ENCODE measurements around the gene INTS4. TPM values are rescaled to one million over a fixed set of nuclear protein-coding genes. Genes with fewer than 3 reads are reported as not detected.

INTS4 gene
- total and polyA plus RNA-seq, 2 of the 4 experiments (the other 2 are of a cell fraction), result 24.0 to 52.5 TPM

DNA sequence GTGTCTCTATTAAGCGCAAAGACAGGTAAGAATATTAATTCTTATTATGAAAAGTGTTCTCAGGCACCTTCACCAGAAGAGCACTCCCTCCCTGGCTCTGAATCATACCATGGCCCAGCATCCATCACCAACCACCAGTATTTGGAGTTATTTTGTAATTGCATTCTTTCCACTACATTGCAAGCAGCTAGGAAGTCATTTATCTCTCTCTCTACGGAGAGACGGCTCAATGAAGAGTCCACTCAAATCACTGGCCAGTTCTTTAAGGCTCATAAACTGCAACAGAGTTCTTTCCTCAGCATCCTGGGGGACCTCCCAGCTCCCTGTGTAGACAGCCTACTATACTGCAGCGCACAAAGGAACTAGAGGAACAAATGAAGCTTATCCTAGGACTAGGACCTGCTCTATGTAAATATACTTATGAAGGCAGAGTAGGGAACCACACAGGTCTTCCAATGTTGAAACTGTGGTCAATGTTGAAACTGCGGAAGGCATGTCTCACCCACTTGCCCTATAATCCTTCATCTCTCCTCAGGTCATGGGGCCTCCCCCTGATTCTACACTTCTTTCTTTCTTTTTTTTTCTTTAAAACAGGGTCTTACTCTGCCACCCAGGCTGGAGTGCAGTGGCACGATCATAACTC lies 110.2 kb downstream of the INTS4 start:
- H2AK9ac ChIP-seq (replicated peaks; ENCODE audit: low read depth, low read length, poor library complexity), result no peak overlapping the region
- peak overlapping the region; percentile 5; the same call in 1 of the 2 replicates for H3K18ac ChIP-seq (ENCODE audit: low read depth, low read length)
- H3K56ac ChIP-seq (ENCODE audit: extremely low read depth, insufficient read depth, low read length), result no peak overlapping the region
- peak overlapping the region in 1 of 2 experiments; percentile 53; a peak in 2 of 4 replicates for H4K8ac ChIP-seq (ENCODE audit: low read depth in 2 of 2, low read length in 2 of 2)
- H3K9me3 ChIP-seq (ENCODE audit: control insufficient read depth, insufficient read depth, low read length), result no peaks in the 10 kb centered on the region
- H3K4ac ChIP-seq (ENCODE audit: low read depth, low read length), result peak overlapping the region; percentile 51
- peak overlapping the region; percentile 40; the same call in 1 of the 2 replicates for H3K14ac ChIP-seq (replicated peaks; ENCODE audit: low read depth, low read length)
- ChIA-PET POLR2A (ENCODE audit: unreplicated experiment) (no interaction called here), CTCF (no interaction called here)
- H3K79me1 ChIP-seq (ENCODE audit: low read depth in 1 of 2, low read length in 2 of 2), result peaks cover 0 to 21% of the 10 kb centered on the region in 2 experiments; a peak in 3 of 4 replicates
- H2AK5ac ChIP-seq (ENCODE audit: low read depth, low read length), result peak overlapping the region; percentile 76
- H3K36me3 ChIP-seq (ENCODE audit: control insufficient read depth, insufficient read depth, low read length), result peaks cover 13% of the 10 kb centered on the region
- in situ Hi-C loops (cut with MboI; ENCODE audit: low sequenced_read_pairs), result no loop called here
- no TSS peak for BruUV-seq (replicated peaks)
- 100% methylated on average over 1 of the region's 6 CpGs; no CpG with 5 or more reads in 1 of the 2 experiments for whole genome bisulfite sequencing, 2 experiments (ENCODE audit: extremely low coverage in 2 of 2, insufficient read length in 1 of 2)
- no peaks in the 10 kb centered on the region for H3K27me3 ChIP-seq (ENCODE audit: control insufficient read depth, insufficient read depth, low read length)
- peak; percentile 85 for DNase-seq
- peak overlapping the region; percentile 37; the same call in 1 of the 2 replicates for H3K4me2 ChIP-seq (ENCODE audit: low read depth, low read length)
- ATAC-seq (ENCODE audit: low read depth), result peak; percentile 93
- peaks cover 5% of the 10 kb centered on the region; the same call in 1 of the 2 replicates for H4K20me1 ChIP-seq (ENCODE audit: insufficient read depth, low read length)
- intact Hi-C loops (cut with micrococcal nuclease), result no loop called here
- peak overlapping the region; percentile 74 for H2BK5ac ChIP-seq (ENCODE audit: low read depth, low read length, poor library complexity, severe bottlenecking)
- H3K4me3 ChIP-seq (ENCODE audit: insufficient read depth, low read depth, low read length), result no peak overlapping the region
- peak overlapping the region; percentile 58; the same call in 1 of the 2 replicates for H2BK20ac ChIP-seq (ENCODE audit: low read depth, low read length)
- H3K9ac ChIP-seq (ENCODE audit: low read depth, low read length), result no peak overlapping the region
- no peak overlapping the region for H2AFZ ChIP-seq (replicated peaks; ENCODE audit: low read length, poor library complexity)
- peak overlapping the region; percentile 4; the same call in 1 of the 3 replicates for H2BK15ac ChIP-seq (ENCODE audit: low read depth, low read length)
- 0 out of 2 replicates have a peak overlapping the region, but pooled peaks have one; percentile 9 for H4K91ac ChIP-seq (ENCODE audit: insufficient read depth, low read depth, low read length)
- H3K4me1 ChIP-seq (ENCODE audit: control insufficient read depth, insufficient read depth, low read length), result peaks cover 10% of the 10 kb centered on the region
- no peak overlapping the region for H4K5ac ChIP-seq (ENCODE audit: low read depth, low read length)
- H2BK120ac ChIP-seq (ENCODE audit: low read depth, low read length), result peak overlapping the region; percentile 41; the same call in 1 of the 2 replicates
- peak overlapping the region; percentile 77 for H3K23ac ChIP-seq (ENCODE audit: low read depth, low read length)
- peak overlapping the region; percentile 49 for H3K27ac ChIP-seq (ENCODE audit: insufficient read depth, low read length)
- dilution Hi-C loops (cut with HindIII; ENCODE audit: low sequenced_read_pairs, unreplicated experiment), result no loop called here
- H3K9me1 ChIP-seq (ENCODE audit: insufficient read depth, low read length), result peaks cover 18% of the 10 kb centered on the region
- no peak for TF ChIP-seq BHLHE40 (IDR thresholded peaks at IDR 0.05; ENCODE audit: low read depth, low read length)
- TF ChIP-seq NFE2L2 (IDR thresholded peaks at IDR 0.05; ENCODE audit: low read depth, low read length), result no peak
- TF ChIP-seq, protein P1, sequence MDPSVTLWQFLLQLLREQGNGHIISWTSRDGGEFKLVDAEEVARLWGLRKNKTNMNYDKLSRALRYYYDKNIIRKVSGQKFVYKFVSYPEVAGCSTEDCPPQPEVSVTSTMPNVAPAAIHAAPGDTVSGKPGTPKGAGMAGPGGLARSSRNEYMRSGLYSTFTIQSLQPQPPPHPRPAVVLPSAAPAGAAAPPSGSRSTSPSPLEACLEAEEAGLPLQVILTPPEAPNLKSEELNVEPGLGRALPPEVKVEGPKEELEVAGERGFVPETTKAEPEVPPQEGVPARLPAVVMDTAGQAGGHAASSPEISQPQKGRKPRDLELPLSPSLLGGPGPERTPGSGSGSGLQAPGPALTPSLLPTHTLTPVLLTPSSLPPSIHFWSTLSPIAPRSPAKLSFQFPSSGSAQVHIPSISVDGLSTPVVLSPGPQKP (IDR thresholded peaks at IDR 0.05; ENCODE audit: borderline replicate concordance, low read depth, low read length), result no peak
- no peak for TF ChIP-seq RAD21 (IDR thresholded peaks at IDR 0.05; ENCODE audit: low read length)
- TF ChIP-seq SMC3 (IDR thresholded peaks at IDR 0.05; ENCODE audit: low read depth, low read length), result no peak
- no peak for TF ChIP-seq POLR2A (IDR thresholded peaks at IDR 0.05; ENCODE audit: low read depth, low read length)
- no peak for TF ChIP-seq RCOR1 (IDR thresholded peaks at IDR 0.05; ENCODE audit: insufficient replicate concordance, low read length)
- no peak for TF ChIP-seq RFX5 (IDR thresholded peaks at IDR 0.05; ENCODE audit: low read depth, low read length)
- TF ChIP-seq, protein P2, sequence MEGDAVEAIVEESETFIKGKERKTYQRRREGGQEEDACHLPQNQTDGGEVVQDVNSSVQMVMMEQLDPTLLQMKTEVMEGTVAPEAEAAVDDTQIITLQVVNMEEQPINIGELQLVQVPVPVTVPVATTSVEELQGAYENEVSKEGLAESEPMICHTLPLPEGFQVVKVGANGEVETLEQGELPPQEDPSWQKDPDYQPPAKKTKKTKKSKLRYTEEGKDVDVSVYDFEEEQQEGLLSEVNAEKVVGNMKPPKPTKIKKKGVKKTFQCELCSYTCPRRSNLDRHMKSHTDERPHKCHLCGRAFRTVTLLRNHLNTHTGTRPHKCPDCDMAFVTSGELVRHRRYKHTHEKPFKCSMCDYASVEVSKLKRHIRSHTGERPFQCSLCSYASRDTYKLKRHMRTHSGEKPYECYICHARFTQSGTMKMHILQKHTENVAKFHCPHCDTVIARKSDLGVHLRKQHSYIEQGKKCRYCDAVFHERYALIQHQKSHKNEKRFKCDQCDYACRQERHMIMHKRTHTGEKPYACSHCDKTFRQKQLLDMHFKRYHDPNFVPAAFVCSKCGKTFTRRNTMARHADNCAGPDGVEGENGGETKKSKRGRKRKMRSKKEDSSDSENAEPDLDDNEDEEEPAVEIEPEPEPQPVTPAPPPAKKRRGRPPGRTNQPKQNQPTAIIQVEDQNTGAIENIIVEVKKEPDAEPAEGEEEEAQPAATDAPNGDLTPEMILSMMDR (conservative IDR thresholded peaks at IDR 0.05; ENCODE audit: low read depth, low read length), result no peak
- TF ChIP-seq CHD1 (IDR thresholded peaks at IDR 0.05; ENCODE audit: low read depth, low read length), result no peak
- peak; percentile 27; the same call in 1 of the 2 replicates for TF ChIP-seq FOS (IDR thresholded peaks at IDR 0.05; ENCODE audit: low read depth, low read length)
- peak; percentile 75 for TF ChIP-seq CEBPB (IDR thresholded peaks at IDR 0.05; ENCODE audit: low read depth, low read length)
- TF ChIP-seq, protein P3, sequence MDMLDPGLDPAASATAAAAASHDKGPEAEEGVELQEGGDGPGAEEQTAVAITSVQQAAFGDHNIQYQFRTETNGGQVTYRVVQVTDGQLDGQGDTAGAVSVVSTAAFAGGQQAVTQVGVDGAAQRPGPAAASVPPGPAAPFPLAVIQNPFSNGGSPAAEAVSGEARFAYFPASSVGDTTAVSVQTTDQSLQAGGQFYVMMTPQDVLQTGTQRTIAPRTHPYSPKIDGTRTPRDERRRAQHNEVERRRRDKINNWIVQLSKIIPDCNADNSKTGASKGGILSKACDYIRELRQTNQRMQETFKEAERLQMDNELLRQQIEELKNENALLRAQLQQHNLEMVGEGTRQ (IDR thresholded peaks at IDR 0.05; ENCODE audit: low read depth, low read length), result no peak
- no peak for TF ChIP-seq MAFK (IDR thresholded peaks at IDR 0.05; ENCODE audit: low read depth, low read length)
- no peak for TF ChIP-seq MXI1 (IDR thresholded peaks at IDR 0.05; ENCODE audit: borderline replicate concordance, low read depth, low read length)

Measured in IMR-90 (cell line).